GM19193 (cell line): ENCODE data around the gene PLCXD3.

Experiments used
- POLR2A ChIP-seq: IDR thresholded peaks from 4 replicates; pipeline ENCODE4 v1.6.1; 2011; ENCODE audit not compliant: insufficient read depth, insufficient read length; ENCODE audit errors: extremely low read depth

PLCXD3 gene, protein sequence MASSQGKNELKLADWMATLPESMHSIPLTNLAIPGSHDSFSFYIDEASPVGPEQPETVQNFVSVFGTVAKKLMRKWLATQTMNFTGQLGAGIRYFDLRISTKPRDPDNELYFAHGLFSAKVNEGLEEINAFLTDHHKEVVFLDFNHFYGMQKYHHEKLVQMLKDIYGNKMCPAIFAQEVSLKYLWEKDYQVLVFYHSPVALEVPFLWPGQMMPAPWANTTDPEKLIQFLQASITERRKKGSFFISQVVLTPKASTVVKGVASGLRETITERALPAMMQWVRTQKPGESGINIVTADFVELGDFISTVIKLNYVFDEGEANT

GRCh38 chr5:41510176-41510831 is at the start of gene PLCXD3:
PLCXD3 (minus strand) TSS chr5:41510601; CDS start chr5:41510526, 75 bp downstream.
- no peak for TF ChIP-seq POLR2A

GRCh38 chr5:41559184-41559583 is 48.8 kb upstream of the PLCXD3 start:
- TF ChIP-seq POLR2A, result no peak

- TF ChIP-seq POLR2A, result no peak
These were observed 47.9 kb upstream of the PLCXD3 start for GRCh38 chr5:41558295-41558694.

GRCh38 chr5:41547991-41548390 is 37.6 kb upstream of the PLCXD3 start:
- no peak for TF ChIP-seq POLR2A

DNA sequence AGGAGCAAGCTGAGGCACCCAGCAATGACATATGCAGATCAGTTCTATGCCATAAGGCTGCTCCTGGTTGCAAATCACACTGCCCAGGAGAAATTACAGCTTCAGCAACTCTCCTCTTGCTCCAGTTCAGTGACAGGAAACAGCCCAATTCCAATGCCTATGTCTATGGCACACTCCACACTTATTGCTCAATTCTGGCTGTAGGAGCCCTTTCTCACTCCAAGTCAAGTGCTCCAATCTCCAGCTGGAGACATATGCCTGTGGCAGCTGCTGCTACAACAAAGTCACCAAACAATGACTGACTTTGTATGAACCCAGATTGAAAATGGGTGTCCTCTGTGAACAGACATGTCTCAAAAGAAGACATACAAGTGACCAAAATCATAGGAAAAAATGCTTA is 31.8 kb upstream of the PLCXD3 start:
- no peak for TF ChIP-seq POLR2A

GRCh38 chr5:41539454-41539853 is 29.1 kb upstream of the PLCXD3 start:
- TF ChIP-seq POLR2A, result no peak

- TF ChIP-seq POLR2A, result no peak
These were observed 27.2 kb upstream of the PLCXD3 start for GRCh38 chr5:41537581-41537980.

GRCh38 chr5:41532485-41532884 is 22.1 kb upstream of the PLCXD3 start:
- no peak for TF ChIP-seq POLR2A

DNA sequence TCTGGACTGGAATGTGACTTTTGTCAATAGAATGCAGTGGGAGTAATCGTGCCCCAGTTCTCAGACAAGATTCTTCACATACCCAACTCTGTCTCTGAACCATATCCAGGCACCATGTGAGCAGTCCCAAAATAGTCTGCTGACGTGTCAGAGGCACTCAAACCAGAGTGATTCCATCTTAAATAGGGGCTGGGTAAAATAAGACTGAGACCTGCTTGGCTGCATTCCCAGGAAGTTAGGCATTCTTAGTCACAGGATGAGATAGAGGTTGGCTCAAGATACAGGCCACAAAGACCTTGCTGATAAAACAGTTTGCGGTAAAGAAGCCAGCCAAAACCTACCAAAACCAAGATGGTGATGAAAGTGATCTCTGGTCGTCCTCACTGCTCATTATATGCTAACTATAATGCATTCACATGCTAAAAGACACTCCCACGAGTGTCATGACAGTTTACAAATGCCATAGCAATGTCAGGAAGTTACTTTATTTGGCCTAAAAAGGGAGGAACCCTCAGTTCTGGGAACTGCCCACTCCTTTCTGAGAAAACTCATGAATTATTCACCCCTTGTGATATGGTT is 16.9 kb upstream of the PLCXD3 start:
- no peak for TF ChIP-seq POLR2A

- no peak for TF ChIP-seq POLR2A
These were observed 16.3 kb upstream of the PLCXD3 start for GRCh38 chr5:41526699-41527098.

- TF ChIP-seq POLR2A, result no peak
These were observed 13.8 kb upstream of the PLCXD3 start for GRCh38 chr5:41524174-41524573.

- no peak for TF ChIP-seq POLR2A
These were observed 11.9 kb upstream of the PLCXD3 start for GRCh38 chr5:41522193-41522786.

DNA sequence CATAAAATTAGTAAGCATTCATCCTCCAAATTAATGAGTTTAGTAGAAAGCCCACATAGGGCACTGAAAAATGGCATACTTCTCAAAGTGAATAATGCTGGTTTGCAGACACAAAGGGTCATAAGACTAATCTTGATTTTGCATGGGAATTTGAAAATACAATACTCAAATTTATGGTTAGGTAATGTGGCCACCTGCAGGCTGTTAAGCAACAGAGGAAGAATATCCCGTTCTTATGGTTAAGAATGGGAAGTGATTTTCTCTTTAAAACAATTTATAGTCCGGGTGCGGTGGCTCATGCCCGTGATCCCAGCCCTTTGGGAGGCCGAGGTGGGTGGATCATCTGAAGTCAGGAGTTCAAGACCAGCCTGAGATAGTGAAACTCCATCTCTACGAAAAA is 9.4 kb upstream of the PLCXD3 start:
- no peak for TF ChIP-seq POLR2A

- TF ChIP-seq POLR2A, result no peak
These were observed 7.5 kb upstream of the PLCXD3 start for GRCh38 chr5:41517909-41518308.

DNA sequence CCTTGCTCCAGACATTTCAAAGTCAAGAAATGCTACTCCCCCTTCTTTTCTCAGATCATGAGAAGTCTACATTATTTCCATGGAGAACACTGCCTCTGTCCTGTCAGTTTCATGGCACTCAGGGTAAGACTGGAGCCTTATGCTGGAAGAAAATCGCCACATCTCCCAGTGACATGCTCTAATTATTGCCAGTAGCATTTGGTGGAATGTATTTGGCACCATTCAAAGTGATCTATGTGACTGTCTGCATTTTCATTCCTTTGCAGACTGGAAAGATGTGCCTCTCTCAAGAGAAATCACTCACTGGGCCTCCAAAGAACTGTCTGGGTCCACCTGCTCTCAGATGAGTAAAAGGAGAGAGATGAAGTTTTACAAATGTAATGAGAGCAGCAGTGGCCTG is 840 bp upstream of the PLCXD3 start:
- no peak for TF ChIP-seq POLR2A
